Stimulated activated CD8-positive, alpha-beta memory T cell treated with anti-CD3 and anti-CD28 coated beads, Interleukin-2, amount 100 ng/mL, for 48 hours (primary cell): ENCODE measurements around the gene GSKIP.

Experiments used
- DNase-seq, 2 donors: peaks; one replicate each; pipeline ENCODE4 v3.0.0-alpha.2; 2020; ENCODE audit warnings: low read depth in 2 of 2

The GSKIP gene

GRCh38 chr14:96376093-96376492 is 12.8 kb downstream of the GSKIP start:
- no peak for DNase-seq

- DNase-seq = no peak
Measured at GRCh38 chr14:96380735-96381134, 17.4 kb downstream of the GSKIP start.

DNA sequence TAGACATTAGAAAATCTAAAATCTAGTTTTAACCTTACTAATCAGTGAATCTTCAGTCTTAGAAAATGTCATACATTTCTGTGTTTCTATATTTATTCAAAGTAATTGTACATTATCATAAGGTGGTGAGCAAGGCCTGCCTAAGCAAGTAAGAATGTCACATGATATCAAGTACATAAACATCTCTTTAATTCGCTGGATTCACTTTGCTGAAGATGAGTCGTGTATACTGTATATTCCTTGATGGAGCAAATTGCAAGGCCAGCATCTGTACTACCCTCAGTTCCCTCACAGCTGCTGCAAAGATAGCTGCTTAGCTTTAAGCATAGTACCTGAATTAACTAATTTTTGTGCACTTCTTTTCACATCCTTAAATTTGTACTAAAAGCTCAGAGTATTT is 20.1 kb downstream of the GSKIP start:
- DNase-seq = no peak

- DNase-seq = no peak
Measured at GRCh38 chr14:96384053-96384452, 20.7 kb downstream of the GSKIP start.

- no peak for DNase-seq
Measured at GRCh38 chr14:96384740-96385139, 21.4 kb downstream of the GSKIP start.

GRCh38 chr14:96385385-96385784 is 22.1 kb downstream of the GSKIP start:
- DNase-seq = no peak

- no peak for DNase-seq
Measured at GRCh38 chr14:96390965-96391292, 27.6 kb downstream of the GSKIP start.

GRCh38 chr14:96391293-96392118 is 28.2 kb downstream of the GSKIP start:
- DNase-seq = peak; percentile 99 to 100

- DNase-seq = no peak
Measured at GRCh38 chr14:96393071-96393691, 29.9 kb downstream of the GSKIP start.

GRCh38 chr14:96394047-96394815 is 30.9 kb downstream of the GSKIP start:
- DNase-seq = no peak

- no peak for DNase-seq
Measured at GRCh38 chr14:96398432-96398831, 35.1 kb downstream of the GSKIP start.

GRCh38 chr14:96398921-96399320 is 35.6 kb downstream of the GSKIP start:
- DNase-seq = no peak

DNA sequence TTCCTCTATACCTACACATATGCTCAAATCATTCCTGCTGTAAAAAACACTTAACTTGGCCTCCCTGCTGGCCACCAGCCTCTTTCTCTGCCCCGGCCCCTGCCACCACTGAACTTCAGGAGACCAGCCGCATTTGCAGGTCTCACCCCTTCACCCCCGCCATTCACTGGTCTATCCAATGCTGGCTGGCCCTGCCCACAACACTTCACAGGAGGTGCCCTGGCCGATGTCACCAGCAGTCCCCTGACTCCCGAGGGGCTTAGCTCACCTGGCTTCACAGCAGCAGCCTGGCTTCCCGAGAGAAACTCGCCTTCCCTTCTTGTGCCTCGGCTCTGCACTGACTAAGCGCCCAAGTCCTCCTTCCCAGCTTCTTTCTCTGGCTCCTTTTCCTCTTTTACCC is 36.1 kb downstream of the GSKIP start:
- DNase-seq = no peak

- no peak for DNase-seq
Measured at GRCh38 chr14:96400495-96400894, 37.2 kb downstream of the GSKIP start.

GRCh38 chr14:96403409-96403808 is 40.1 kb downstream of the GSKIP start:
- DNase-seq = no peak

GRCh38 chr14:96405677-96406076 is 42.4 kb downstream of the GSKIP start:
- no peak for DNase-seq

DNA sequence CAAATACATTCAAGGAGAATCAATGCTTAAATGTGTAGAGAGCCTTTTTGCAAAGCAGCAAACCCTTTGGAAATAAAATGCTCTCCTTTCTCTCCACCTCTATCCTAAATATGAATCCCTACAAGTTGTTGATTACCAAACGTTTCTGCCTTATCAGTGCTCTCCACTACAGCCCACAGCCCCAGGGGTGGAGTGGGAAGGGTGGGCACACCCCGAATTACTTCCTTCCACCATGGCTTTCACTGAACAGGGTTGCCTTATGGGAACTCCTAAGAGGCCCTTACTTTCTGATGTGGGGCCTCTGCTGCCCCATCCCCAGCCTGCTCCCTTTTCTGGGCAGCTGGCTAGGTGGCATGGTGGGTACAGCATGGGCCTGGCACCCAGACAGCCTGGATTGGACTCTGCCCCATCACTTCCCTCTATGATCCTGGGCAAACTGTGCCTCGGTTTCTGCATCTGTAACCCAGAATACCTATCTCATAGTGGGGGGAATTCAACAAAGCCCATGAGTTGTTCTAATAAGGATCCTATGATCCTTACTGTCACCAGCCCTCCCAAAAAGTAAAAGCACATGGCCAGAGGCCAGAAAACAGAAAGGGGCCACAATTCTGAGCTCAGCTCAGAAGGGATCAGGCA is 44.7 kb downstream of the GSKIP start:
- DNase-seq = no peak

DNA sequence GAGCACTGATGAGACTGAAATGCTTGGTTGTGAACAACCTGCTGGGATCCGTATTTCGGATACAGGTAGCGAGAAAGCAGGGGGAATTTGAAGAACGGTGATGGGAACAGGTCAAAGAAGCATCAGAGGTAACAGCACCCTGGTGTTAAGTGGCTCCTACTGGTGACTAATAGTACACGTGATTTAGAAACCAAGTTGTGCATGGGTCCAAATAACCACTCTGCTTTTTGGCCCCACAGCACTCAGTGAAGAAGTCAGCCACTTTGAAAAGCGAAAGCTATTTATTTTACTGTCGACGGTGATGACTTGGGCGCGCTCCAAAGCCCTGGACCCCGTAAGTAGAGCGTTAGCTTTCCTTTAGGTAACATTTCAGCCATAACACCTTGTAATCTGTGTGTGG is 45.3 kb downstream of the GSKIP start:
- DNase-seq = no peak

DNA sequence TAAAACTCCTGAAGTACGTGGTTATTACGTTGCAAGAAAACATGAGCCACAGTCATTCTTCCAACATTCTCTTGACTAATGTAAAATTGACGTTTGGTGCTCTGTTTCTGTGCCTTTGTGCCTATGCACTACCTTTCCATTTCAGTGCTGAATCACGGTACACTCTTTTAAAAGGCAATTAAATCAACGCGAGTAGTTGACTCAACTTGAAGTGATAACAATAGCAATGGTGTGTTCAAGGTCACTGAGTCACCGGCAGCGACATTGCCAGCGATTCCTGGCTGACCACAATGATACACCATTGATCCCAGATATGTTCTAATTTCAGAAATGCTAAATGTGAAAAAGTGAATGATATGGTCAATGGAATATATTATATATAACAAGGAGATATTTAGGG is 46.4 kb downstream of the GSKIP start:
- DNase-seq = no peak

DNA sequence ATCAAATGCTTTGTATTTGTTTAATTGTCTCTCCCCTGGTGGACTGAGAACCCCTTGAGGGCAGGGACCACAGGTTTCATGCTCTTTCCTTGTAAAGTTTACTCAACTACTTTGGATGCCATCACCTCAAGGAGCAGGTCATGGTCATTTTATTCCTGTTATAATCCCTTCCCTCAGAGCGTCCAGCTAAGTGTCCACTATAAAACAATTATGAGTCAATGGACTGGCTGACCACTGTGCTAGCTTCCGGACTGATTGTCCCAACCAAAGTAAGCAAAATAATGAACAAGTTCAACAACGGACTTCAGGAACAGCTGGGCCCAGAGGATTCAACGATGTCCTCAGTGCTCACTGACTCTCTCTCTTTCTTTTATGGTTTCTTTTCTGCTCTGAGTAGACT is 46.8 kb downstream of the GSKIP start:
- no peak for DNase-seq

- no peak for DNase-seq
Measured at GRCh38 chr14:96413526-96413925, 50.2 kb downstream of the GSKIP start.

- DNase-seq = no peak
Measured at GRCh38 chr14:96415559-96415958, 52.2 kb downstream of the GSKIP start.
